Measurements from ENCODE around the gene ZDHHC16.

The ZDHHC16 gene

DNA sequence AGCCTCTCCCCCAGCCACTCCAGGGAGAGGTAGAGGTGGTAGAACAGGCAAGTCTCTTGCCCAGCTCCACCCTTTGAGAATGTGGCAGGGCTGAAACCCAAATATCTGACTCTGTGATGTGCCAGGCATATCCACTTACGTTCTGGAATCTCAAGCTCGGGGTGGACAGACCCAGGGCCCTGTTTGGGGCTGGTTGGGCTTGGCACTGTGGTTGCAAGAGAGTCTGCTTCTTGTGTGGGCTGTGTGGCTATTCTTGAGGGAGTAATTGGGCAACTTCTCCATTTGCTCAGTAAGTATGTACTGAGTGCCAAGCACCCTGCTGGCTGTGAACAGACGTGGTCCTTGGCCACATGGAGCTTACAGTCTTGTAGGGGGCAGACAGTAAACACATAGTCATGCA is 57.4 kb downstream of the ZDHHC16 start:
- H3K4me3 ChIP-seq (ENCODE audit: low read depth, low read length) = no peak overlapping the region
- DNase-seq (ENCODE audit: low read depth, low spot score) = no peak
- TF ChIP-seq, protein P1, sequence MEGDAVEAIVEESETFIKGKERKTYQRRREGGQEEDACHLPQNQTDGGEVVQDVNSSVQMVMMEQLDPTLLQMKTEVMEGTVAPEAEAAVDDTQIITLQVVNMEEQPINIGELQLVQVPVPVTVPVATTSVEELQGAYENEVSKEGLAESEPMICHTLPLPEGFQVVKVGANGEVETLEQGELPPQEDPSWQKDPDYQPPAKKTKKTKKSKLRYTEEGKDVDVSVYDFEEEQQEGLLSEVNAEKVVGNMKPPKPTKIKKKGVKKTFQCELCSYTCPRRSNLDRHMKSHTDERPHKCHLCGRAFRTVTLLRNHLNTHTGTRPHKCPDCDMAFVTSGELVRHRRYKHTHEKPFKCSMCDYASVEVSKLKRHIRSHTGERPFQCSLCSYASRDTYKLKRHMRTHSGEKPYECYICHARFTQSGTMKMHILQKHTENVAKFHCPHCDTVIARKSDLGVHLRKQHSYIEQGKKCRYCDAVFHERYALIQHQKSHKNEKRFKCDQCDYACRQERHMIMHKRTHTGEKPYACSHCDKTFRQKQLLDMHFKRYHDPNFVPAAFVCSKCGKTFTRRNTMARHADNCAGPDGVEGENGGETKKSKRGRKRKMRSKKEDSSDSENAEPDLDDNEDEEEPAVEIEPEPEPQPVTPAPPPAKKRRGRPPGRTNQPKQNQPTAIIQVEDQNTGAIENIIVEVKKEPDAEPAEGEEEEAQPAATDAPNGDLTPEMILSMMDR (IDR thresholded peaks at IDR 0.05; ENCODE audit: low read depth, low read length) = no peak
- in situ Hi-C loops (cut with HindIII; ENCODE audit: low sequenced_read_pairs) = no loop called here

DNA sequence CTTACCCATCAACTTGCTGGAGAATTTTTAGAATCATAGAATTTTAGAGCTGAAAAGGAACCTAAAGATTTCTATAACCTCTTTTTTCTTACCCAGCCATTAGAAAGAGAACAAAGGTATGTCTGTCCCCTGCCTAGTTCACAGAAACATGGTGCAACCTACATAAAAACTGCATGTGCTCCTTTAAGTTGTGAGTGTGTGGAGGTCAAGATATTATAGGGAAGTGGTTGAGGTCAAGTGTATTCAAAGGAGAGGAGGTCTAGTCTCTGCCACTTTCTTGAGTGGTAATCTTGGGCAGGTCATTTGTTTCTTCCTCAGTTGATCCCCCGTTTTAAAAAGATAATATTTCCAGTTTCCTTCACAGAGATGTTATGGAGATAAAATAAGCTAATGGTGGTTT is 59.2 kb downstream of the ZDHHC16 start:
- no peak for DNase-seq (ENCODE audit: low read depth, low spot score)
- TF ChIP-seq, protein P1 (IDR thresholded peaks at IDR 0.05; ENCODE audit: low read depth, low read length) = no peak
- H3K4me3 ChIP-seq (ENCODE audit: low read depth, low read length) = no peak overlapping the region
- in situ Hi-C loops (cut with HindIII; ENCODE audit: low sequenced_read_pairs) = no loop called here

DNA sequence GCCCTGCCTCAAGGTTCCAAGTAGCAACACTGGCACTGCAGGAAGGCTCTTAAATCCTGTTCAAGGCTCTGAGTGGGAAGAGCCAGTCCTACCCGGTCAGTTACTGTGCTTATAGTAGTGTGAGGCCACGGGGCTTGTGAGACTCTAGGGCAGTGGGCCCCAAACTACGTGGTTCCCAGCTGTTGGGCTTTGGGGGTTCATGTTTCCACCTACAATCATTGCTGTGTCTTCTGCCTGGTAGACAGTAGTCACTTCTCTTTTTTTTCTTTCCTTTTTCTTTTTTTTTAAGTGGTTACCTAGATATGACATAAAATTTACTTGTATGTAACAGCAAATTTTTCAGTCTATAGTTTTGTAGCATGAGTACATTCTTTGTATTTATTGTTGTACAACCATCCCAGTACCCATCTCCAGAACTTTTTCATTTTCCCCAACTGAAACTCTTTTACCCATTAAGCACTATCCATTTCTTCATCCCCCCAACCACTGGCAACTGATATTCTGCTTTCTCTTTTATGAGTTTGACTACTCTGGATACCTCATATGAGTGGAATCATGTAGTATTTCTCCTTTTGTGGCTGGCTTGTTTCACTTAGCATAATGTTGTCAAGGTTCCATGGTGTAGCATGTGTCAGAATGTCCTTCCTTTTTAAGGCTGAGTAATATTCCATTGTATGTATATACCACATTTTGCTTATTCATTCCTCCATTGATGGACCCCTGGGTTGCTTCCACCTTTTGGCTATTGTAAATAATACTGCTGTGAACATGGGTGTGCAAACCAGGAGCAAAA is 60.4 kb downstream of the ZDHHC16 start:
- no peak for DNase-seq (ENCODE audit: low read depth, low spot score)
- TF ChIP-seq, protein P1 (IDR thresholded peaks at IDR 0.05; ENCODE audit: low read depth, low read length) = no peak

More for the DNA sequence above, 60.4 kb downstream of the ZDHHC16 start:
- no peak overlapping the region for H3K4me3 ChIP-seq (ENCODE audit: low read depth, low read length)
- in situ Hi-C loops (cut with HindIII; ENCODE audit: low sequenced_read_pairs) = no loop called here
